ENCODE measurements around the gene PRAME.

The PRAME gene

GRCh38 chr22:22554587-22555284, 4.3 kb downstream of the PRAME start:
- no peaks in the 10 kb centered on the region for H3F3A ChIP-seq (ENCODE audit: insufficient read depth)
- H3K4me2 ChIP-seq (ENCODE audit: low read depth, low read length, poor library complexity, severe bottlenecking): no peak overlapping the region
- TF ChIP-seq CTCF (IDR thresholded peaks at IDR 0.05; ENCODE audit: insufficient read depth, low read length, poor library complexity, severe bottlenecking): no peak
- TF ChIP-seq EZH2phosphoT487 (conservative IDR thresholded peaks at IDR 0.05; ENCODE audit: low read length): no peak
- no peaks in the 10 kb centered on the region for H3K9me3 ChIP-seq (ENCODE audit: insufficient read depth, low read length)
- no peak overlapping the region for H3K27ac ChIP-seq (ENCODE audit: low read depth, low read length)
- no peak overlapping the region for H2AFZ ChIP-seq (ENCODE audit: low read depth, low read length, severe bottlenecking)
- no peaks in the 10 kb centered on the region for H4K20me1 ChIP-seq (ENCODE audit: low read depth, low read length)
- no peak overlapping the region for H3K4me3 ChIP-seq (ENCODE audit: insufficient read depth, low read length, poor library complexity, severe bottlenecking)
- no peaks in the 10 kb centered on the region for H3K79me2 ChIP-seq (ENCODE audit: insufficient read depth, low read length)
- H3K36me3 ChIP-seq (ENCODE audit: low read length): no peaks in the 10 kb centered on the region
- no peak overlapping the region for H3K9ac ChIP-seq (ENCODE audit: low read length)
- H3K9me2 ChIP-seq (replicated peaks; ENCODE audit: insufficient read depth, low read length): no peaks in the 10 kb centered on the region
- no peaks in the 10 kb centered on the region for H3K27me3 ChIP-seq (ENCODE audit: low read length)

DNA sequence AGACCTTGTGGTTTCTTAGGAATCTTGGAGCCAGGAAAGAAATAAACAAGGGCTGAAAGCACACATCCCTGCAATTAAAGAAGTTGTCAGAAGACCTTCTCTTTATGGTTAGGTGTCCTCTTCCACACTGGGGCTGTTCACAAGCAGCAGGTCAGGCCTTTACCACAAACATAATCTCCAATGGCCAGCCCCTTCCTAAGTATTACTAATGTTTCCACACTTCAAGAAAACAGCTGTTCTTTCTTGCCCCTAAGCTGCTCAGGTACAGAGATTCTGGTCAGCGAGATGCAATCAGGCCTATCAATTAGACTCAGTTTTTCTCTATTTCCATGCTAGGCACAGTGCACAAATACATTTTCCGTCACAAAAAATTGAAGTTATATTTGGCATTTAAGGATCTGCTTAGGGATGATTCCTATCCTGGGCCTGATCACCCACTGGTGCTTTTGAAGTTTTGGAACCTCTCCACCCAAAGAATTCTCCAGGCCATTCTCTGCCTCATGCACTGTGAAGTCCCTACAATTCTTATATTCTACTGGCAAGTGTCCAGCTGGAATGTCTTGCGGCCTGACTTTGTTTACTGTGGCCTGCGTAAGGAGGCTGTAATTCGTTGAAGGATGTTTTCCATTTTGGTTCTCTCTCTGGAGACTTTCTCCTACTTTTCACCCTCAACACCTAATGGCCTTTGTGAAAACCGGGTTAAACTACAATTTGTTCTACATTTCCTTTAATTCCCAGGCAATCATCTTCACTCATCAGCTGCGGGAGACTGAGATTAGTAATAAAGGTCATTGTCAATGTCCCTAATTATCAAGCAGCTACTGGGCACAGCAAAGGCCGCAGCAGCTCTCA, 5.1 kb downstream of the PRAME start:
- Histone ChIP-seq H3K27ac (ENCODE audit: low read depth, low read length) (no peak overlapping the region), H3K4me2 (ENCODE audit: low read depth, low read length, poor library complexity, severe bottlenecking) (no peak overlapping the region), H3K4me3 (ENCODE audit: insufficient read depth, low read length, poor library complexity, severe bottlenecking) (no peak overlapping the region), H3F3A (ENCODE audit: insufficient read depth) (no peaks in the 10 kb centered on the region), H3K9ac (ENCODE audit: low read length) (no peak overlapping the region), H3K9me2 (replicated peaks; ENCODE audit: insufficient read depth, low read length) (no peaks in the 10 kb centered on the region), H3K79me2 (ENCODE audit: insufficient read depth, low read length) (no peaks in the 10 kb centered on the region), H3K36me3 (ENCODE audit: low read length) (no peaks in the 10 kb centered on the region), H3K9me3 (ENCODE audit: insufficient read depth, low read length) (no peaks in the 10 kb centered on the region), H2AFZ (ENCODE audit: low read depth, low read length, severe bottlenecking) (no peak overlapping the region), H4K20me1 (ENCODE audit: low read depth, low read length) (no peaks in the 10 kb centered on the region), H3K27me3 (ENCODE audit: low read length) (no peaks in the 10 kb centered on the region)
- no peak for TF ChIP-seq EZH2phosphoT487 (conservative IDR thresholded peaks at IDR 0.05; ENCODE audit: low read length)
- no peak for TF ChIP-seq CTCF (IDR thresholded peaks at IDR 0.05; ENCODE audit: insufficient read depth, low read length, poor library complexity, severe bottlenecking)

- Histone ChIP-seq H3F3A (ENCODE audit: insufficient read depth) (no peaks in the 10 kb centered on the region), H3K4me3 (ENCODE audit: insufficient read depth, low read length, poor library complexity, severe bottlenecking) (no peak overlapping the region), H2AFZ (ENCODE audit: low read depth, low read length, severe bottlenecking) (no peak overlapping the region), H3K27ac (ENCODE audit: low read depth, low read length) (no peak overlapping the region), H3K9me2 (replicated peaks; ENCODE audit: insufficient read depth, low read length) (no peaks in the 10 kb centered on the region), H3K27me3 (ENCODE audit: low read length) (no peaks in the 10 kb centered on the region), H3K79me2 (ENCODE audit: insufficient read depth, low read length) (no peaks in the 10 kb centered on the region), H4K20me1 (ENCODE audit: low read depth, low read length) (no peaks in the 10 kb centered on the region), H3K36me3 (ENCODE audit: low read length) (no peaks in the 10 kb centered on the region), H3K4me2 (ENCODE audit: low read depth, low read length, poor library complexity, severe bottlenecking) (no peak overlapping the region), H3K9me3 (ENCODE audit: insufficient read depth, low read length) (no peaks in the 10 kb centered on the region), H3K9ac (ENCODE audit: low read length) (no peak overlapping the region)
- TF ChIP-seq CTCF (IDR thresholded peaks at IDR 0.05; ENCODE audit: insufficient read depth, low read length, poor library complexity, severe bottlenecking) (no peak), EZH2phosphoT487 (conservative IDR thresholded peaks at IDR 0.05; ENCODE audit: low read length) (no peak)
These were observed 5.9 kb downstream of the PRAME start for GRCh38 chr22:22553141-22553540.
